ENCODE measurements around the gene MEGF11. TPM values are rescaled to one million over a fixed set of nuclear protein-coding genes. Genes with fewer than 3 reads are reported as not detected.

The MEGF11 gene
- total RNA-seq, 1 donor from 2014 or later: 0.06 TPM

DNA sequence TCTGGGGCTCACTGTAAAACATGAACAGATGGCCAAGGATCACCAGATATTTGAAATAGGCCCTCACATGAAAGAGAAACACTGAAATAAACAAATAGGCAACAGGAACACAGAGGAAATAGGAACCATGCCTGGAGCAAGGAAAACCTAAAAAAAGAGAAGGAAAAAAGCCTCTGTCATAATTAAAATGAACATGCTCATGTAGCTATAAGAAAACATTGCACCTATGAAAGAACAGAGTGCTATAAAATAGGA lies 281.9 kb downstream of the MEGF11 start:
- Mint-ChIP-seq H3K4me1 (peaks cover 6% of the 10 kb centered on the region), H3K9me3 (no peaks in the 10 kb centered on the region), H3K27ac (no peak overlapping the region), H3K36me3 (no peaks in the 10 kb centered on the region), H3K27me3 (ENCODE audit: insufficient read depth, low read depth) (no peaks in the 10 kb centered on the region), H3K4me3 (no peak overlapping the region)
- TF ChIP-seq, protein P1, sequence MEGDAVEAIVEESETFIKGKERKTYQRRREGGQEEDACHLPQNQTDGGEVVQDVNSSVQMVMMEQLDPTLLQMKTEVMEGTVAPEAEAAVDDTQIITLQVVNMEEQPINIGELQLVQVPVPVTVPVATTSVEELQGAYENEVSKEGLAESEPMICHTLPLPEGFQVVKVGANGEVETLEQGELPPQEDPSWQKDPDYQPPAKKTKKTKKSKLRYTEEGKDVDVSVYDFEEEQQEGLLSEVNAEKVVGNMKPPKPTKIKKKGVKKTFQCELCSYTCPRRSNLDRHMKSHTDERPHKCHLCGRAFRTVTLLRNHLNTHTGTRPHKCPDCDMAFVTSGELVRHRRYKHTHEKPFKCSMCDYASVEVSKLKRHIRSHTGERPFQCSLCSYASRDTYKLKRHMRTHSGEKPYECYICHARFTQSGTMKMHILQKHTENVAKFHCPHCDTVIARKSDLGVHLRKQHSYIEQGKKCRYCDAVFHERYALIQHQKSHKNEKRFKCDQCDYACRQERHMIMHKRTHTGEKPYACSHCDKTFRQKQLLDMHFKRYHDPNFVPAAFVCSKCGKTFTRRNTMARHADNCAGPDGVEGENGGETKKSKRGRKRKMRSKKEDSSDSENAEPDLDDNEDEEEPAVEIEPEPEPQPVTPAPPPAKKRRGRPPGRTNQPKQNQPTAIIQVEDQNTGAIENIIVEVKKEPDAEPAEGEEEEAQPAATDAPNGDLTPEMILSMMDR (IDR thresholded peaks at IDR 0.05): no peak
- no peak for TF ChIP-seq EZH2 (IDR thresholded peaks at IDR 0.05)
- TF ChIP-seq EZH2phosphoT487 (IDR thresholded peaks at IDR 0.05): no peak
- Histone ChIP-seq H3F3A (ENCODE audit: low read depth) (no peaks in the 10 kb centered on the region), H3K4me2 (no peak overlapping the region), H3K27me3 (no peaks in the 10 kb centered on the region), H4K20me1 (ENCODE audit: low read depth) (no peaks in the 10 kb centered on the region), H3K4me3 (no peak overlapping the region), H3K9ac (no peak overlapping the region), H3K79me2 (ENCODE audit: low read depth) (no peaks in the 10 kb centered on the region), H3K4me1 (no peaks in the 10 kb centered on the region), H2AFZ (replicated peaks) (no peak overlapping the region), H3K27ac (no peak overlapping the region), H3K9me3 (ENCODE audit: low read depth) (no peaks in the 10 kb centered on the region), H3K36me3 (no peaks in the 10 kb centered on the region)
- no peak for DNase-seq (ENCODE audit: low spot score)

DNA sequence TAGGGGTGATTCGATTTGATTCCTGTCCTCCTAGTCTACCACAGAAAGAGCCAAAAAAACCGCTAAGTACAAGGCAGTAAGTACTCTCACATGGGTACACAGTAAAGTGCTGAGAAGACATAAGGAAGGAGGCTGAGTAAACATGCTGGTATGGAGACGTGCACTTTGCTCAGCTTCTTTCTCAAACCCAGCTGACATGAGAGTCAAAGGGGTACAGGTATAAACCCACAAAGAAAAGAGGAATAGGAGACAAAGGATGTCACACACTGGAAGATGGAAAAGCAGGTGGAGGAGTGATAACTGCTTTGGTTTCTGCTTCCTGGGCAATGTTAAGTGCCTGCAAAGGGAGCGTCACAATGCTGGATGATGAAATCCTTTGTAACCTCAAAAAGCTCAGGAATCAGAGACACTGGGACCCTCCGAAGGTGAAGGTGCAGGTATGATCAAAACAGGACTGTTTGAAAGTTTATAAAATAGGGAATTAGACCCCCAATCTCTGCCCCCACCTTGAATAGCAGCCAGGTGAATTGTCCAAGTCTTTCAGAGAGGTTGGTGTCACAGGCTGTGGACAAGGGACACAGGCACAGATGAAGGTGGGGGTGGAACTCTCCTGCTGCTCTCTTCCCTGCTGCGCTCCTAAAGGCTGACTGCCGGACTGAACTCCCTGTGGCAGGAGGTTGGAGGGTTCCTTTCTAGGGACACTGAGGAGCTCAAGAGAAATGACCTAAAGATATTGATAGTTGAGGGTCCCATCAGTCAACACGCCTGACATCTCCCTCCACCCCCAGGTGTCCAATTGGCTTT lies 282.4 kb downstream of the MEGF11 start:
- Histone ChIP-seq H3K9me3 (ENCODE audit: low read depth) (no peaks in the 10 kb centered on the region), H2AFZ (replicated peaks) (no peak overlapping the region), H3F3A (ENCODE audit: low read depth) (no peaks in the 10 kb centered on the region), H3K9ac (no peak overlapping the region), H3K36me3 (no peaks in the 10 kb centered on the region), H3K27ac (no peak overlapping the region), H3K4me1 (no peaks in the 10 kb centered on the region), H3K79me2 (ENCODE audit: low read depth) (no peaks in the 10 kb centered on the region), H3K4me2 (no peak overlapping the region), H3K27me3 (no peaks in the 10 kb centered on the region), H3K4me3 (no peak overlapping the region), H4K20me1 (ENCODE audit: low read depth) (no peaks in the 10 kb centered on the region)
- H3K4me3 Mint-ChIP-seq: no peak overlapping the region
- H3K27me3 Mint-ChIP-seq (ENCODE audit: insufficient read depth, low read depth): no peaks in the 10 kb centered on the region
- TF ChIP-seq, protein P1 (IDR thresholded peaks at IDR 0.05): no peak
- no peak for DNase-seq (ENCODE audit: low spot score)
- H3K36me3 Mint-ChIP-seq: no peaks in the 10 kb centered on the region
- H3K9me3 Mint-ChIP-seq: no peaks in the 10 kb centered on the region
- no peak overlapping the region for H3K27ac Mint-ChIP-seq
- H3K4me1 Mint-ChIP-seq: peaks cover 6% of the 10 kb centered on the region

DNA sequence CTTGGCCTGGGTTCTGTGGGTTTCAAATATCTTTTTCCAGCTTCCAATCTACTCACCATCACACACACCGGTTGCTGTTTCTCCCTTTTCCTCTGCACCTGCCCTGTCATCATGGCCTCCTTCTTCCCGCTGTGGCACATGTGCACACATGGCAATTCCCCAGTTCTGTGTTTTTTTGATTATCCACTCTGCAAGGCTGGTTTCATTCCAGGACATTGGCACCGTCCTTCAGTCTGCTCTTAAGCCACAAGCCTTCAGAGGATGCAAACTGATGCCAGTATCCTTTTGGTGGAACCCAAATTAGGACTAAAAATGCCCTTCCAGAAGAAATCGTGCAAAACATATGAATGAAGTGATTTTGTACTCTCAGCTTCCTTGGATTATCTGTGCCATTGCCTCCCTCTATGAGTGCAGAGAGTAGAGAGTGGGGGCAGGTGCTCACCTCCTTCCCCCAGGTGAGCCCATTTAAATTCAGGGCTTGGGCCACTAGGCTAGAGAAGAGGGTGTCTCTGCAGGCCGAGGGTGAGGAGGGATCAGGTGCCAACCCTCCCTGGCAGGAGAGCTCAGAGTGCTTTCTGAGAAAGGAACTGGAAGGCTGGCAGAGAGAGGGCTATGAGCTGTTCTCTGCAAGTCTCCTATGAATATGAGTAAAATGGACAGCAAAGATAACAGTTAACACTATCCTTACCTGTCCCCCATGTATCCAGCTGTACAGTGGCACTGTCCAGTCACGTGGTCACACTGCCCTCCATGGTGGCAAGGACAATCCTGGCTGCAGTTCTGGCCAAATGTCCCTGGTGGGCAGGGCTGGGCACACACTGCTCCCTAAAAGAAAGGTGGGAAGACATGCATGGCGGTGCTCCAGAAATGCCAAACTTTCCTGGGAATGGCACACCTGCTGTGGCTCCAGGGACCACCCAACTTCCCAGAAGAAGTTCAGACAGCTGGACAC lies 283.4 kb downstream of the MEGF11 start:
- DNase-seq (ENCODE audit: low spot score): no peak
- Histone ChIP-seq H4K20me1 (ENCODE audit: low read depth) (no peaks in the 10 kb centered on the region), H3K9me3 (ENCODE audit: low read depth) (no peaks in the 10 kb centered on the region), H3K4me3 (no peak overlapping the region), H3K79me2 (ENCODE audit: low read depth) (no peaks in the 10 kb centered on the region), H3K9ac (no peak overlapping the region), H3K4me1 (no peaks in the 10 kb centered on the region), H3K27me3 (no peaks in the 10 kb centered on the region), H3K4me2 (no peak overlapping the region), H3K36me3 (no peaks in the 10 kb centered on the region), H2AFZ (replicated peaks) (no peak overlapping the region), H3F3A (ENCODE audit: low read depth) (no peaks in the 10 kb centered on the region), H3K27ac (no peak overlapping the region)
- Mint-ChIP-seq H3K36me3 (no peaks in the 10 kb centered on the region), H3K4me3 (no peak overlapping the region), H3K27me3 (ENCODE audit: insufficient read depth, low read depth) (peaks cover 2% of the 10 kb centered on the region), H3K9me3 (no peaks in the 10 kb centered on the region), H3K4me1 (peaks cover 6% of the 10 kb centered on the region), H3K27ac (no peak overlapping the region)
- TF ChIP-seq EZH2phosphoT487 (IDR thresholded peaks at IDR 0.05) (no peak), EZH2 (IDR thresholded peaks at IDR 0.05) (no peak)
- TF ChIP-seq, protein P1 (IDR thresholded peaks at IDR 0.05): no peak

Measured in neural progenitor cell (in vitro differentiated cells).